GM21447 (cell line): ENCODE data around the gene IGLL5.
A peak's percentile ranks its signal among the peaks of the same experiment; 100 is the strongest.
"Not testable (repeated sequence)": the region's sequence is repeated elsewhere in the genome, so short reads cannot be mapped to it uniquely, and the experiment has no call there.

Experiments
- ATAC-seq: cut with Tn5 transposase; IDR thresholded peaks from one replicate; pipeline ENCODE4 v1.9.1; 2021; ENCODE audit not compliant: unreplicated experiment

The IGLL5 gene

GRCh38 chr22:22884010-22884887 lies 3.4 kb upstream of the IGLL5 start:
- peak; percentile 35 for ATAC-seq

DNA sequence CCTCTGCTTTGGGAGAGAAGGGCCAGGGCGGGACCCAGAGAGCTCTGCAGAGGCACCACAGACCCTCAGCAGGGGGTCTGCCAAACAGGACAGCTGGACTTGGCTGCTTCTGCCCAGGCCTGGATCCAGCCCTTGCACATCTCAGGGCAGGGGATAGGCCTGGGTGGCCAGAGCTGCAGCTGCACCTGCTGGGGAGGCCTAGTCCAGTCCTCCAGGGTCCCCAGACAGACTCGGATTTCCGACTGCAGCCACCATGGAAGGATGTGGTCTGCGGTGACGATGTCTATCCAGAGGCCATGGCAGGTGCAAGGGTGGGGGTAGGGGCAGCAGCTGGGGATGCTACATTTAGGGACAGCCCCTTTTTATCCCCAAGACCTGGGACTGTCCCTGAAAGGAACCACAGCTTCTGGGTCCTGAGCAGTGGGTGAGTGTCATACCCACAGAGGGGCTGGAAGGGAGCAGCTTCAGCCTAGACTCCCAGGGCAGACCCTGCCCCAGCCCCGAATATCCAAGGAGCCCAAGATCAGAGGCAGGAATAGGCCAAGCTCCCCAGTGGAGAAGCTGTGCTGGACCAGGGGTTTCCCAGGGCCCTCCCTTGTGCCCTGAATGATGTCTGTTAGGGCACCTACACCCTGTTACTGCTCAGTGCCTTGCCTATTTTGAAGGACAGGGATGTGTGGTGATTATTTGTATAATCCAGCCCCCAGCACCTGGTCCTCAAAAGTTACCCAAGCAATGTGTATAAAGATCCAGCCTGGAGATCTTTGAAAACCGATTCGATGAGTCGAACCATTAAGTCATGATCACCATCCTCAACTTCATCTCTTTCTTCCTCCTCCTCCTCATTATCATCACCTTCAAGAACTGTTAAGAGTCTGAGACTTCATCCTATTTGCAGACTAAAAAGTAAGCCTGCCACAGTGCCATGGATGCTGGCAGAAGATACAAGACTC lies 2.5 kb upstream of the IGLL5 start:
- peak; percentile 57 for ATAC-seq

DNA sequence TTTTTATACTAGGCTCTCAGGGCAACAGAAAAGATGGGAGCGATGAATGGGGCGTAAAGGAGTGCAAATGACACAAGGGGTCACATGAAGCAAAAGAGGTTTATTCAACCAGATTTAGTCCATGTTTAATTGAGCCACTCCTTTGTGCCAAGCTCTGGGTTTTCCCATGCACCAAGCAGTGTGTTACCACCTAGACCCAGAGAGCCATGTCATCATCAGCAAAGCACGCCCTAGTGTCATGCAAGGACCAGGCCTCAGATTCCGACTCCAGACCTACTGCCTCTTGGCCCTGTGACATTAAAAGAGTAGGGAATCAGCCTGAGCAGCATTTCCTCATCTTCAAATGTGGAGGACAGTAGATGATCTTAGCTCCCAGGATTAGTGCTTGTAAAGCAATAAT lies 1.1 kb upstream of the IGLL5 start:
- no peak for ATAC-seq

GRCh38 chr22:22888571-22889353 lies 1.1 kb downstream of the IGLL5 start:
- ATAC-seq = no peak

- ATAC-seq = no peak
Measured at GRCh38 chr22:22890085-22890484, 2.5 kb downstream of the IGLL5 start.

GRCh38 chr22:22891139-22891621 lies 3.6 kb downstream of the IGLL5 start:
- no peak for ATAC-seq

GRCh38 chr22:22892096-22893052 lies 4.8 kb downstream of the IGLL5 start:
- ATAC-seq = no peak

GRCh38 chr22:22893077-22893805 lies 5.6 kb downstream of the IGLL5 start:
- ATAC-seq = no peak

DNA sequence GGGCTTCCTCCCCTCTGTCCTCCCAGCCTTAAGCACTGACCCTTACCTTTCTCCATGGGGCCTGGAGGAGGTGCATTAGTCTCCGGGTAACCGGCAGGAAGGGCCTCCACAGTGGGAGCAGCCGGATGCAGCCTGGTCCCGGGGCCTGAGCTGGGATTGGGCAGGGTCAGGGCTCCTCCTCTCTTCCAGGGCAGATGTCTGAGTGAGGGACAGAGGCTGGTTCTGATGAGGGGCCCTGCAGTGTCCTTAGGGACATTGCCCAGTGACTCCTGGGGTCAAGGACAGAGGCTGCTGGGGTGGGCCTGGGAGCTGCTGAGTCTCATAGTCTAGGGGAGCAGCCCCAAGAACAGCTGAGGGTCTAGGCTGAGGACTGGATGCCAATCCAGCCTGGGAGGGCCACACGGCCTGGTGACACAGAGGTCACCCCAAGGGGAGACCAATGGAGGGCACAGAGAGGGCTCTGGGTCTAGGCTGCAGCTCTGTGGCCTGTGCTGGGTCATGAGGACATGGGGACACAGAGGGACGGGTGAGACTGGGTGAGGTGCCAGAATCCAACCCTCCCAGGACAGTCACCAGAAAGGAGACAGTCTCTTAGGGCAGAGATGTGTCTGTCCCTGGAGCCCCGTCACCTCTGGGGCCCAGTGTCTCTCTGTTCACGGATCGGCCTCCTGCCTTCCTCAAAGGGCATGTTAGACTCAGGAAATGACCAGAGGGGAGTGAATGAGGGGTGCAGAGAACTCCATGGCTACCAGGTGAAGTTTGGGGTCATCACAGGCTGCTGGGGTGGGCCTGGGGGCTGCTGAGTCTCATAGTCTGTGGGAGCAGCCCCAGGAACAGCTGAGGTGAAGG lies 6.5 kb downstream of the IGLL5 start:
- ATAC-seq = no peak

DNA sequence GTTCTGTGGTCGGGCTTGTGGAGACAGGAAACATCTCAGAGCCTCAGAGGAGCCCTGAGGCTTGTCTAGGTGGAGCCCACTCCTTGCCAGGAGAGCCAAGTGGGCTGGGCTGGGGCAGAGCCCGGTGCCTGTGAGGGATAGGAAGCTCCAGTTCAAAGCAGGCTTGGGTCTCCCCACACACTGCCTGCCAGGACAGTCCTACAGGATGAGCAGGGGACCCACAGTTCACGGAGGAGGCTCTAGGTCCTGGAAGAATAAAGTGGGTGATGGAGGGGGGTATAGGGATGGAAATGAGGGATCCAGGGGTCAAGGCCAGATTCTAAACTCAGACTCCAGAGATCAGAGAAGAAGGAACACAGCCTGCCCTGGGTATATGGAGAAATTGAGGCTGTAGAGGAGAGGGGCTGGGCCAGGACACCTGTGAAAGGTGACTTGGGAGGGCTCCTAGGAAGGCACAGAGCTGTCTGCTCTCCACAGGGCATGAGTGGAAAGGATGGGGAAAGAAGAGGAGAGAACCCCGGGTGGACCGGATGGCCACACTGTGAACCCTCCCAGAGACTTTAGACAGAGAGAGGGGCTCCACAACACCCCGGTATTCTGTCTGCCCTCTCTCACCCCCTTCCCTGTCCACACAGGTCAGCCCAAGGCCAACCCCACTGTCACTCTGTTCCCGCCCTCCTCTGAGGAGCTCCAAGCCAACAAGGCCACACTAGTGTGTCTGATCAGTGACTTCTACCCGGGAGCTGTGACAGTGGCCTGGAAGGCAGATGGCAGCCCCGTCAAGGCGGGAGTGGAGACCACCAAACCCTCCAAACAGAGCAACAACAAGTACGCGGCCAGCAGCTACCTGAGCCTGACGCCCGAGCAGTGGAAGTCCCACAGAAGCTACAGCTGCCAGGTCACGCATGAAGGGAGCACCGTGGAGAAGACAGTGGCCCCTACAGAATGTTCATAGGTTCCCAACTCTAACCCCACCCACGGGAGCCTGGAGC lies 7.4 kb downstream of the IGLL5 start:
- ATAC-seq = no peak

DNA sequence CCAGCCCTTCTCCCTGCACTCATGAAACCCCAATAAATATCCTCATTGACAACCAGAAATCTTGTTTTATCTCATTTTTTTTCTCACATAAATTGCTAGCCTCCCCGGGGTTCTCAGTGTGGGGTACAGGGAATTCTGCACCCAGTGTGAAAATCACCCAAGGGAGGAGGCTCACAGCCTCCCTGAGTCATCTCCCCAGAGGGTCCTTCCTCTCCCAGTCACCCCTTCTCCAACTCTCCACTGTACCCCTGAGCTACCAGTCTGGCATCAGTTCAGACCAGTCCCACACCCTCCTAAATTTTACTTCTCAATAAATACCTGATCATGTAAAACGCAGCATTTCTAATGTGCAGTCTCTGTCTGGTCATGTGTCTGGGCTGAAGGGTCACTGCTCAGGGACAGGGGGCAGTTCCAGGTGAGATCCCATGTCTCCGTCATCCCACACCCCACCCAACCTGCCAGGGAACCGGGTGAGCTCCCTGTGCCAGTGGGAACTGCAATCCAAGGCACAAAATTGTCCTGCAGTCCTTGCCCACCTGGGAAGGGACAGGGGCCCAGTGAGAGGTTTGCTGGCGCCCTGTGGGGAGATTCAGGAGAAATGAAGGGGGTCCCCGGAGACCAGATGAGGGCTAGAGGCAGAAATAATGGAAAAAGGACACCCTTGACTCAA lies 8.3 kb downstream of the IGLL5 start:
- ATAC-seq = no peak

DNA sequence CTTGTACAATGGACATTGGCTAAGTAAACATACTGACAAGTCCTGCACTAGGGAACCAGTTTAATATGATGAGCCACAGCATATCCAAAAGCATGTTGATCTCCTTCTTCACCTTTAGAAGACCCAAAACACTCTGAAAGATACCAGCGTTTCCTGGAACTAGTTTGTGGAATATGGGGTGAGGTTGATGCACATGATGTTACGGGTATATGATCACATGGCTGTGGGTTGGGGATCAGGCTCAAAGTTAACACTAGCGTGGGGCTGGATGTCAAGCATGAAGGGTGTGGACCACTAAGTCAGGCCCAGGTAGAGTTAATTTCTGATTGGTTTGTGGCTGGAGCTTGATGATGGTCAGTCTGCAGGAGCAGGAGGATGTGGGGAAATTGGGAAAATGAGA lies 9.0 kb downstream of the IGLL5 start:
- no peak for ATAC-seq

DNA sequence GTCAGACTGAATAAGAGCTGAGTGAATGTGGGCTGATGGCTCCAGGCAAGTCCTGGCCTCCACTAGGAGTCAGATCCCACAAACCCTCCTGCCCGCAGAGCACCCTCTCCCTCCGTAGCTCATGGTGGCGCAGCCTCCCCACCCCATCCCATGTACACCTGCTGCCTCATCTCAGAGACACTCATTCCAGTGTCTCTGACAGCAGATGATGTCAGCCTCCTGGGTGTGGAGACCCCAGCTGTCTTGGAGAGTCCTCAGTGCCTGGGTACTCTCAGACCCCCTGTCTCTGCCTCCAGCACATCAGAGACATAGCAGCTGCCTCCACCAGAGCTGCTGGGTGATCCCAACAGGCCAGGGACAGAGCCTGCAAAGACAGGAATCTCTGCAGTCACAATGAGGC lies 9.5 kb downstream of the IGLL5 start:
- ATAC-seq = no peak

DNA sequence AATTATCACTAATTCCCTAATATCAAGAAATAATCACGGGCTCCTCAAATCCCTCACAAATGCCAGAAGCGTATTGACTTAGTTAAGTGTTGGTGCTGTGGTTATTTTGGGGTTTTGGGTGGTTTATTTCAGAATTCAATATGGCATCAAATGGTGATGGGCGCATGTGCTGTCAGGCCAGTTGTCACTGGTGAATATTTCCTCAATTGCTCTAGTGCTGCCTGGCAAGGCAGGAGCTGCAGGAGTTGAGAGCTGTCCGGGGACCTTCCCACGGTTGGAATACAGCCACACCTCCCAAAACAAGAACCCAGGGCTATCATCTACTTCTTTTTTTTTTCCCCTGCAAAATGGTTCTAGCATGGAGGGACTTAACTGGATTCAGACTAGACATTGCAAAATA lies 10.3 kb downstream of the IGLL5 start:
- ATAC-seq = no peak

DNA sequence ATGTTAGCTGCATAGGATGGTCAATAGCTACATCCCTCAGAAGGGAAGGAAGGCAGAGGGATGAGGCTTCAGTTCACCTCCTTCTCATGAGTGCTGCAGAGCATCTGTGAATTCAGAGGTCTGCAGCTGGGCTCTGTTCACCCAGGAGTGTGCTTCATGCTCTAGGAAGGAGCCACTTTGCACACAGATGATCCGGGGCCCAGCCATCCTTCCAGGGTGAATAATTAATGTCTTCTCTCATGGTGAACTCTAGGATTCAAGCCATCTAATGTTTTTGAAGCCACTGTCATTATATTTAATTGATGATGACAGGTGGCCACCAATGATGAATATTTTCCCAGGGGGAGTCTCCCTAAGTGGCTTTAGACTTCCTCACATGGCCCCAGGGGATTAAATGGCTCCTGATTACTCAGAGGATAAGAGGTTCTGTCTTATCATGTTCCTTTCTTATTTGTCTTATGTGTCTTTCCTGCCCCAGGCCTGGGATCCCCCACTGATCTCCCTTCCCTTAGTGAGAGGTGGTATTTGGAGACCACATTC lies 10.9 kb downstream of the IGLL5 start:
- not testable (repeated sequence) for ATAC-seq
